ENCODE measurements around the gene C1QTNF3.

The C1QTNF3 gene

GRCh38 chr5:34020726-34021125, 22.3 kb downstream of the C1QTNF3 start:
- DNase-seq (ENCODE audit: low spot score) = no peak
- TF ChIP-seq CTCF (IDR thresholded peaks at IDR 0.05; ENCODE audit: borderline replicate concordance, control extremely low read depth, extremely low read depth, insufficient read depth, missing control alignments) = no peak
- in situ Hi-C loops (cut with MboI; ENCODE audit: low sequenced_read_pairs, unreplicated experiment) = loop anchor here (25.0 kb wide), 1 partner anchor 167 kb away; no protein-coding TSS in a partner anchor

- no peak for DNase-seq (ENCODE audit: low spot score)
- no peak for TF ChIP-seq CTCF (IDR thresholded peaks at IDR 0.05; ENCODE audit: borderline replicate concordance, control extremely low read depth, extremely low read depth, insufficient read depth, missing control alignments)
- in situ Hi-C loops (cut with MboI; ENCODE audit: low sequenced_read_pairs, unreplicated experiment) = loop anchor here (25.0 kb wide), 1 partner anchor 170 kb away; no protein-coding TSS in a partner anchor
Observed at GRCh38 chr5:34017254-34017653, 25.8 kb downstream of the C1QTNF3 start.

DNA sequence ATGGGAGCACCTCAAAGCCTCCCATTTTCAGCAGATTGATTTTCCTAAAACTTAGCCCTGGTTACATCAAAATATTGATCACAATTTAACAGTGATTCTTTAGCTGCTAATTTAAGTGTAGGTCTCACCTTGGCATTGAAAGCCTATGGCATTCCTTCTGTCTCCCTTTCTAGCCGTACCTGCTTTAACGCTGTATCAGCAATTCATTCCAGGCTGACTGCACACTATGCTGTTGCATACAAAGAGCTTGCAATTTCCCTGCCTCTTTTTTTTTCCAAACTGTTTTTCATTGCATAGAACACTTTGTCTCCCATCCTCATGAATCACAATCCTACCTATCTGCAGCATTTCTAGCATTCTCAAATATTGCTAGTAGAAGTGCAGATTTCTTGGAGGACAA, 26.3 kb downstream of the C1QTNF3 start:
- TF ChIP-seq CTCF (IDR thresholded peaks at IDR 0.05; ENCODE audit: borderline replicate concordance, control extremely low read depth, extremely low read depth, insufficient read depth, missing control alignments) = no peak
- in situ Hi-C loops (cut with MboI; ENCODE audit: low sequenced_read_pairs, unreplicated experiment) = loop anchor here (25.0 kb wide), 1 partner anchor 171 kb away; no protein-coding TSS in a partner anchor
- no peak for DNase-seq (ENCODE audit: low spot score)

GRCh38 chr5:34016222-34016621, 26.8 kb downstream of the C1QTNF3 start:
- in situ Hi-C loops (cut with MboI; ENCODE audit: low sequenced_read_pairs, unreplicated experiment) = loop anchor here (25.0 kb wide), 1 partner anchor 171 kb away; no protein-coding TSS in a partner anchor
- TF ChIP-seq CTCF (IDR thresholded peaks at IDR 0.05; ENCODE audit: borderline replicate concordance, control extremely low read depth, extremely low read depth, insufficient read depth, missing control alignments) = no peak
- no peak for DNase-seq (ENCODE audit: low spot score)

- in situ Hi-C loops (cut with MboI; ENCODE audit: low sequenced_read_pairs, unreplicated experiment) = loop anchor here (25.0 kb wide), 1 partner anchor 172 kb away; no protein-coding TSS in a partner anchor
- DNase-seq (ENCODE audit: low spot score) = no peak
- no peak for TF ChIP-seq CTCF (IDR thresholded peaks at IDR 0.05; ENCODE audit: borderline replicate concordance, control extremely low read depth, extremely low read depth, insufficient read depth, missing control alignments)
Observed at GRCh38 chr5:34015120-34015822, 27.7 kb downstream of the C1QTNF3 start.

DNA sequence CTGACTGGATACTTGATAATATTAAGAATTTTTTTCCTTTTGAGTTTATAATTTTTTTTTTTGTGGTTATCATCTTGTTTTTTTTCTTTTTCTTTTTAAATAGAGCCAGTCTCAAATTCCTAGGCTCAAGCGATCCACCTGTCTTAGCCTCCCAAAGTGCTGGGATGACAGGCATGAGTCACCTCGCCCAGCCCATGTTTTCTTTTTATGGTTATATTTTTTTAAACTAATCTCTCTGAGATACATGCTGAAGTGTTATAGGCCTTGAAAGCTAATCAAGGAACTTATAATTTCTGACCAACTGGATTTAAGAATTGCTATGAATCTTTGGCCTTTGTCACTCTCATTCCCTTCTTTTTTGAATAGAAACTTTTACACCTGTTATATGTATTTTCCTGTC, 28.4 kb downstream of the C1QTNF3 start:
- no peak for DNase-seq (ENCODE audit: low spot score)
- in situ Hi-C loops (cut with MboI; ENCODE audit: low sequenced_read_pairs, unreplicated experiment) = loop anchor here (25.0 kb wide), 1 partner anchor 173 kb away; no protein-coding TSS in a partner anchor
- TF ChIP-seq CTCF (IDR thresholded peaks at IDR 0.05; ENCODE audit: borderline replicate concordance, control extremely low read depth, extremely low read depth, insufficient read depth, missing control alignments) = no peak

Measured in GM13976 (cell line).